HG03575 (cell line): ENCODE results near the gene CYTH1.

ENCODE experiments used
- ATAC-seq: cut with Tn5 transposase; IDR thresholded peaks from one replicate; pipeline ENCODE4 v1.9.1; 2021; ENCODE audit not compliant: unreplicated experiment, insufficient number of reproducible peaks, low FRiP score; ENCODE audit errors: extremely low read depth

The CYTH1 gene

DNA sequence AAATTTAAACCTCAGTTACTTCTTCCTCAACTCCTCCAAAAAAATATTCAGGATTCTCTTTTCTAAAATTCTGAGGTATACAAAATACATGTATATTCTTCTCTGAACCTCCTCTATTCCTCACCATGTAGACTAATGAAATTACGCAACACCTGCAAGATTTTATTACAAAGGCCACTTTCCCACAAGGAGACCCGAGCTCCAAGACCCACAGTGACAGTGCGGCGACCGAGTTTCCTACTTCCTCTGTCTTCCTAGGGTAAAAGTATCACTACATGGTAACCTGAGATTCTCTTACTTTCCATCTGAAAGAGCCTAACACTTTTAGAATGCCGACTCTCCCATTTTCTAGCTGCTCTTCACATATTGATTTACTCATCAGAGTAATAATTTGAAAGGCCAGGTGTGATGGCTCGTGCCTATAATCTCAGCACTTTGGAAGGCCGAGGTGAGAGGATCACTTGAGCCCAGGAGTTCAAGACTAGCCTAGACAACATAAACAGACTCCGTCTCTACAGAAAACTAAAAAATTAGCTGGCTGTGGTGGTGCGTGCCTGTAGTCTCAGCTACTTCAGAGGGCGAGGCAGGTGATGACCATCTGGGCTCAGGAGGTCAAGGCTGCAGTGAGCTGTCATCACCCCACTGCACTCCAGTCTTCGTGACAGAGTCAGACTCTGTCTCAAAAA, 35.7 kb downstream of the CYTH1 start:
- ATAC-seq = no peak

DNA sequence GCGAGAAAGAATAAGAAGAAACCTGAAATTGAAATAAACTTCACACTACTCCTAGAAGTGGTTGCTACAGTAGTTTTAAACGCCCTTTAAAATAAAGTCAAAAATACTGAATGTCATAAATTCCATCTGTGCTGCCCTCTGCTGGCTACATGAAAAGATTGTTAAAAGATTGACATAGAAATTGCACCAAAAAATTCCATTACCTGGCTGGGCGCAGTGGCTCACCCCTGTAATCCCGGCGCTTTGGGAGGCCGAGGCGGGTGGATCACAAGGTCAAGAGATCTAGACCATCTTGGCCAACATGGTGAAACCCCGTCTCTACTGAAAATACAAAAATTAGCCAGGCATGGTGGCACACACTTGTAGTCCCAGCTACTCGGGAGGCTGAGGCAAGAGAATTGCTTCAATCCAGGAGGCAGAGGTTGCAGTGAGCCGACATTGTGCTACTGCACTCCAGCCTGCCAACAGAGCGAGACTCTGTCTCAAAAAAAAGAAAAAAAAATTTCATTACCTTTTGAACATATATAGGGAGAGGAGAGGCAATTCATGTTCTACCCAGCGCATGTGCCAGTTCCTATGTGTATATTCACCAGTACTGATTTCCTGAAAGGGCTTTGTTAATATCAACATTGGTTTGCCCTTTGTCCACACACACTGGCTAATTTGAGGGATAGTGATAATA, 36.5 kb downstream of the CYTH1 start:
- ATAC-seq = no peak

DNA sequence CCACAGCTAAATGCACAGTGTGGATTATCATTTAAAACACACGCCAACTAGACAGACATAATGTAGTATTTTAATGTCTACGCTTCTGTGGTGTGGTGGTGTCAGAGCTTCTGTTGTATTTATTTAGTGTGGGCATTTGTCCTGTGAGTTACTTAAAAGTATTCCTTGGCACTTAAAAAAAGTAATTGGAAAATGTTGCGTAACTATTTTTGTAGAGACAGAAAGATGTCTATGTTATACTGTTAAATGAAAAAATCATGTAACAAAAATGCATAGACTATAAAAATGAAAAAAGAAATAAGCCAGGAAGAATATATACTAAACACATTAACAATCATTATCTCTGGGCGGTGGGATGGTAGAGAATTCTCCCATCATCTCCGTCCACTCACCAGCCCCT, 39.2 kb downstream of the CYTH1 start:
- ATAC-seq = no peak

DNA sequence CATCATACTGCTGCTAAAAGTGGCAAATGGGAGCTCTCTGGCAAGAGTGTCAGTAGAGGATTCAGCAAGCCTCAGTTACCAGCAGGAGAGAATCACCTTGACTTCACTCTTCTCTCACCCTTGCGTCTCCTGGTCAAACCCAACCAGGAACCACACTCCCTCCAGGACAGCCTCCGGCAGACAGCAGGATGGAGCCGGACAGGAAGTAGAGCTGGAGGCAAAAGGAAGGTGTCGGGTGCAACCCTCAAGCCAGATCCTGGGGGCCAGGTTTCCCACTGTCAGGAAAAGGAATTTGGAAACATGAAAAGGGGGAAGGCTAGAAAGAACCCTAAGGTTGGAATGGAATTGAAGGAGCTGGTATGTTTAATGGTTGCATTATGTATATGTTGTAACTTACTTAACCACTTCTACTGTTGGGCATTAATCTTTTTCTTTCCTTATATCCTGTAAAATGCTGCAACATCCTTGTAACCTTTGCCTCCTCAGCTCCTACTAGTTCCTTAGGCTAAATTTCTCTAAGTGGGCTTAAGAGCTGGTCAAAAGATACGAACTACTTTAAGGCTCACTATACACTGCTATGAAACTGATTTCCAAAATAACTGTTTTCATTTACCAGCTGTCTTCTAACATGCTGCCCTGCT, 40.3 kb downstream of the CYTH1 start:
- ATAC-seq = no peak

DNA sequence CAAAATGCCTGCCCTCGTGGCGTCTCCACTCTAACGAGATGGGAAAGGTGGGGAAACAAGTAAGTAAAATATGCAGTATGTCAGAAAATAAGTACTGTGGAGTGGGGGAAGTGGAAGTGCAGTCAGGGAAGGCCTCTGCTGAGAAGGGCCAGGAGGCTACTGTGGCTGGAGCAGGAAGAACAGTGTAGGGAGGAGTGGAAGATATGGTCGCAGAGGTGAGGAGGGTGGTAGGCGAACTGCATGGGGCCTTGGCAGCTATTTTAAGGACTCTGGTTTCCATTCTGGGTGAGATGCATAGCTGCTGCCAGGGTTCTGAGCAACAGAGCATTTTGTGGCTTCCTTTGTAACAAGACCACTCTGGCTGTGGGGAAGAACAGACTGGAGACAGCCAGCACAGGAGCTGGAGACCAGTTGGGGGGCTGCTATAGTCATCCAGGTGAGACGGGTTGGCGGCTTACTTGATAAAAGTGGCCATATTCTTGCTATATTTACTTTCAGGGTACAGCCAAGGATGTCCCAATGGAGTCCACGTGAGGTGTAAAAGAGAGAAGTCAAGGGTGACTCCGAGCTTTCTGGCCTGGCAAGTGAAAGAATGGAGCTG, 42.6 kb downstream of the CYTH1 start:
- no peak for ATAC-seq

DNA sequence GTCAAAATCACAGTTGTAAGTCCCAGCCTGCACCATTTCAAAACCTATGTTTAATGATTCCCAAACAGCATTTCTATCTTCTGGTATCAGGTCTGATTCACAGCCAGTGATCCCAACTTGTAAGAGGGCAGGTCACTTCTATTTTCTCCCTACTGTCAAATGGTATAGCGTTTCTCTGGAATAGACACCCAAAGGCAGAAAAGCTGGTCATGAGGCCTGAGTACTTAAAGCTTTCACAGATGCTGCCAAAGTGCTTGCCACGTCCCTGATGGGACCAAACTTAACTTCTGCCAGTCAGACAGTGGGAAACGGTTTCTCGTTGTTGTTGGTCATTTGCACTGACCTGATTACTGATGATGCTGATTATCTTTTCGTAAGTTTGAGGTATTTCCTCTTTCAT, 43.4 kb downstream of the CYTH1 start:
- ATAC-seq = no peak

DNA sequence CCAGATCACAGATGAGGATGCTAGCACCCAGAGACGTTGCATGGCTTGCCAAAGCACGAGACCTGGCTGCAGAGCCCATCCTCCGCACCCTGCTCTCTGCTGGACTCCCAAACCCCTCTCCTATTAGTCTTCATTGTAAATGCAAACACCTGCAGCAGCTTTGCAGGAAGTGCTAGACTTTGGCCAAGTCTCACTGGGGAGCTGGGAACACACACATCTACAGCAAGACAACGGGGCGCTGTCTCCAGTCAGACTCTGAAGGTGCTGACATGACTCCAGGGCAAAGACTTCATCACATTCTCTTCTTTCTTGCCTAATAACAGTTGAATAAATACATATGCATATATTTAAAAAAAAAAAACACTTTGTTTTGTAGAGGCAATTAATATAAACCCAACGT, 43.8 kb downstream of the CYTH1 start:
- no peak for ATAC-seq

DNA sequence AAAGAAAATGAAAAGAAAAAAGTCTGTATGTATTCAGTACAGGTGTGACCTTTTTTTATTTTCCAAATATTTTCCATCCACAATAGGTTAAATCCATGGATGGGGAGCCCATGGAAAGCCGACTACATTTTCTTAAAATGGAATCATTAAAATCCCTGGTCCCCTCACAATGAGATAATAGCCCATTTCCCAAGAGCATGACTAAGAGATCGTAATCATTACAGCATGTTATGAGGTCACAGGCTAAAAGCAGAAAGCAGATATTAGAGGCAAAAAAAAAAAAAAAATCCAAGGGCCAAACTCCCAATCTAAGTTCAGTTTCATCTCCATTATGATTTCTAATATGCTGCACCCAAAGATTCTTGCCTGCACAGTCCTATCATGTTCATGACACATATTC, 44.7 kb downstream of the CYTH1 start:
- ATAC-seq = no peak

DNA sequence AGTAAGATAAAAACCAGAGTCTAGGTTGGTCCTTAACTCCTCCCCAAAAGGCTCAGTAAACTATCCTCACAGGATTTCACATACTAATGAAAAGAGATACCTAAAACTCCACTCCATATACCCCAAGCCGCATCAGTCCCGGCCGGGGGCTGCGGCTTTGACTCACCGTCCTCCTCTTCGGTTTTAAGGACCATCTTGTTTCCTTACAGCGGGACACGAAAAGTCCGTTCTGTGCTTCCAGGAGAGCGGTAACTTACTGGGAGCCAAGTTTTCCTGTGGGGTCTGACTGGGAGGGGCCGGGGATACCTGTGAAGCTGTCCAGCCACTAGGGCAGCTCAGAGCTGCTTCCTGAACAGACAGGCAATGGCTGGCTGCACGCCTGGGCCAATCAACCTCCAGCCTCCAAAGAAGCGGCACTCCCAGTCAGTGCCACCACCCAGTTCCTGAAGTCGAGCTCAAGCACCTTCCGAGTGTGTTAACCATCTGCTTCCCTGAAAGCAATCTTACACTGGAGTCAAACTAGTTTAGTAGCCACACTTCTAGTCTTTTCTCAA, 45.5 kb downstream of the CYTH1 start:
- no peak for ATAC-seq

DNA sequence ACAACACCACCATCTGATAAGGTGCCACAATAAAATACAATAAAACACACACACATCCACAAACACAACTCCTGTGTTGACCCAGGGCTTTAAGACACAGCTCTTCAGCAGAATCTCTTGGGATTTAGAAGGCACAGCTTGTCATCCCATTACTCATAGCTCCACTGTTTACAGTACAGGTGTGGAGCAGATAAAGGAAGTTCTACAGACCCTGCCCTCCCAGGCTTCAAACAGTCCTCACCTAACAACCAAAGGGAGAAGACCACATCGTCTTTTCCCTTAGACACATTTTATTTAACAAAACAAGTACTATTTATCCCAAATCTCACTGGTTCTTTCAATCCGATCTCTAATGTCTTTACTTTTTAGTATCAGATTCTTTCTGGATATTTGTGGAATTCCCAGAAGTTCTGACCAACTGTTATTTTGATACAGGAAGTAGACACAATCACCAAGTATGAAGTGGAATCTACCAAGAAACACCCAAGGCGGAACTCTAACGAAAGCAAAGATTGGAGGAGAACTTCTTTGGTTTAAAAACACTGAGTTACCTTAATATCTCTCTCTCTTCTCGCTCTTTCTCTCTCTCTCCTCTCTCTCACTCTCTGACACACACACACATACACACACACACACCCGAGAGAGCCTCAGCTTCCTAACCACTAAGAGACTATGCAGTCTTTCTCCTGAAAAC, 46.1 kb downstream of the CYTH1 start:
- no peak for ATAC-seq

DNA sequence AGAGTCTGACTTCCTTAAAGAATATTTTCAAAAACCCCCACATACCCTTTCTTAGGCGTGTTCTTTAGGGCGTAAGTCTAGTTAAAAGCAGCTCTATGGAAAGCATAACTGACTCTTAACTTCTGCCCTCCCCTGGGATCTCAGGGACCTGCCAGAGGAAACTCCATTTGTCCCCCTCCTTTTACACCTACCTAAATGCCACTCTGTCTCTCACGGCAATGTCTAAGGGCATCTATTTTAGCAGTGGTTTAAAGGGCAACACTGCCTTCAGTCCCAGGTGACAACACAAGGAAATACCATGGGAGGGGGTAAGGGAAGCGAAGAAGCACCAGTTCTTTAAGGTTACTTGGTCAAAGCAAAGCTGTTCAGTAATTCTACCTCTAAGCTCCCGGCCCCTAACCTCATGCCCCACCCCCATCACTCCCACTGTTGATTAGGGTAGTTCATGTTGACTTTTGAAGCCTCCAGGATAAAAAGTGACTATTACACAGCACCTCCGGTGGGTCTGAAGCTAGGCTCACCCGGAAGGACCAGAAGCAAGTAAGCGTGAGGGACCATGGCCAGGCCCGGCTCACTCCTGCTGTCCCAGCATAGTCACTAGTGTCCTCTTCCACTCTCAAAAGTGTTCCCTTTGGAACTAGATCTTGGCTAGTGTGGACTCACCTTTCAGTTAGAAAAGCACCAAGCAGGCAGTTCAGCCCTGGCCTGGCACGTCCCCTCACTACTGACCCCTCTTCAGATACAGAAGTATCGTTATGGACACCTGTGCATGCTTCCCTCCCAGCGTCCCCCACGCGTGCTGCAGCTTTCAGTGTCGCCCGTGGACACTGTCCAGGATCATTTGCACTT, 47.1 kb downstream of the CYTH1 start:
- no peak for ATAC-seq

DNA sequence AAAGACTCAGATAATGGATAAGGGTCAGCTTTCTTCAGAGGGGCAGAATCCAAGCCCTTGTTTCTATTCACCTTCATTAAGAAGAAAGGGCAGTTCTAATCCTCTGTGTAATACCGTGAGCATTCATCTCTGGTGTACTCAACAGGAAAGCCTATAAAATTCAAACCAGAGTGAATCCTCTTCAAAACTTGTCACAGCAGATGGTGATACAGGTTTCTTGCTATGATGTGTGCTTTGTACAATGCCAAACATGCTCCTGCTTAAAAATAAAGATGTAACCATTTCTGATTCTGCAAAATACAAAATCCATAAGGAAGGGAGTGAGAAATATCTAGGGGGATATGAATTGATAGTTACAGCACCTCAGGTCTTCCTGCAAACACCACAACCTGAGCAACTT, 49.7 kb downstream of the CYTH1 start:
- ATAC-seq = no peak

DNA sequence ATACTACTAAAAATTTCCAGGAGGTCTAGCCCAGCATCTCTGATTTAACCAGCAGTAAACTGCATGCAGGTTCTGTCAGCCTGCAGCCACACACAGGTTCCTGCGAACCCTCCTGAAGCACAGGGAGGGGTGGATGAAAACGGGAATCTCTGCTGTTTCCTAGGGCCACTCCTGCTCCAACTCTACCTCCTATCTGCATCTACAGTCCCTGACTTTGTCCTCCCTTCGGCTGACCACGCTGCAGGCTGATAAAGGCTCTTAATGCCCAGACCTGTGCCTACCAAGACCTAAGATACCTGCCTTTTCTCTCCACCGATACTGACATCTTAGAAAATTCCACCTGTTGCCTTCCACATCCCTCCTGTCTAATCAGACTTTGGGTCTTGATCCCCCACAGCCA, 50.2 kb downstream of the CYTH1 start:
- no peak for ATAC-seq

DNA sequence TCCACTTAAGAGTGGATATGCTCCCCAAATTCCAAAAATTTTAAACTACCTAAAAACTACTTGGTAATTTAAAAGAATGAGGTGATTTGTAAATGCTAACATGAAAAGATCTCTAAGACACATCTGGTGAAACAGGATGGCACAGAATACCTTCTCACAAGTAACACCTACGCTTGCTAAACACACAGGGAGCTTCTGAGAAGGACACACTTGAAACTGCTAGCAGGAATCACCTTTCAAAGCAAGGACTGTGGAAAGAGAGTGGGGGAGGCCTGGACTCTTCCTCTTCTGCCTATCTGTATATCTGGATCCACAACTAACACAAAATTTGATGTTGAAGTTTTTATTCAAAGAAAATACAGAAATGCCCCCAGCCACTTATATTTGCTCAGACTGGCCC, 52.4 kb downstream of the CYTH1 start:
- no peak for ATAC-seq

DNA sequence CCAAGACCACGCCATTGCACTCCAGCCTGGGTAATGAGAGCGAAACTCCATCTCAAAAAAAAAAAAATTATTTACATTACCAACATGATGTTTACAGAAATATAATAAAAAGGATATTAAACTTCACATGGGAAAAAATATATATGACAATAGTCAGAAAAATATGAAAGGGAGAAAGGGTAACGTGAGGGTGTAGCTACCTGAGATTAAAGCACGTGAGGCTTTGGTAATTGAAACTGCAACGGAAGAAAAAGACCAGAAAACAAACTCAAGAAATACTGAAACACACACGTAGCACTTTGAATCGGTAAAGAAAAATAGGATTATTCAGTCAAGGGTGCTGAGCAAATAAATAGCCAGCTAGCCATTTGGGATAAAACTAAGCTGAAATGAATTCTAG, 53.6 kb downstream of the CYTH1 start:
- no peak for ATAC-seq

DNA sequence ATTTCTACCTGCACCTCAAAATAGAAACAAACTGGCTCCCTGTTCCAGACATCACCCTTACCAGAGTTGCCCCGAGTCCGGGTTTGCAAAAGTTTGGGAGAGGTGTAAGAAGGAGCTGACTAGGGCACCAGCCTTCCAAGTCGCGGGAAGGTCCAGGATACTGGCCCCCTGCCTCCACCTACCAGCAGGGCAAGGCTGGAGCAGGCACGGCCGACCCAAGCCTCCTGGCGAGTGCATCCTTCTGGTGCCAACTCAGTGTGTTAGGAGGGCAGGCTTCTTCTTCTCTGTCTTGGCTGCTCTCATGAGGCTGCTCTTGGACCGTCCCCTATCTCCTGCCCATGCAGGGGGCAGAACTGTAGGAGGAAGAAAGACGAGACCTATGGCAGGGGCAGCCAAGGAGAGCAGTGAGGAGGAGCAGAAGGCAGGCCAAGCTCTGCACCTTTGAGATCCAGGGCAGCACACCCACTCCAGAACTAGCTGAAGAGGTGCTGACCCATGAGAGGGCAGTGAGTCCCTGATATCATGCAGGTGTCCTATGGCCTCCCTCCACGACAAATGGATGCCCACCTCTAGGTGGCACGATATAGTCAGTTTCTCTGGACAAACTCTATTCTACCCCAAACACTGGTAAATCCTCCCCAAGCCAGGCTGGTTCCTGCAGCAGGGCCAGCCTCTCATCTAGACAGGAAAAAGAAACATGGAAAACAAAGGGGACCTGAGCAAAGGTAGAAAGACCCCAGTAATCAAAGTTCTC, 54.4 kb downstream of the CYTH1 start:
- ATAC-seq = no peak

DNA sequence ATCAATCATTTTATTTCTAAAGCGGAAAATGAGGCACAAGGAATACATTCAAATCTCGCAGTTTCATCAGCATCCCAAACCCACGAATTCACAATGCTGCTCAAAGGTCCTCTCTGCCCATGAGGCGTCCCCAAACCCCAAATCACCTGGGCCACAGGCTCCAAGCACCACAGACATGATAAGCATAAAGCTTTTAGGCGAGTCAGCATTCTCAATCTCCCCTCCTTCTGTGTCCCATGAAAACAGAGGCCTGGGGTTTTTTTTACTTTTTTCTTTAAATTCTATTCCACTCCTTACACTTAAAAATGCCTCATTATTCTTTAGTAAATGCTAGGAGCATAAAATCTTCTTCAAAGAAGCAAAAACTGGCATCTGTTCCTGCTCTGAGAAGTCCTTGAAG, 55.0 kb downstream of the CYTH1 start:
- no peak for ATAC-seq

DNA sequence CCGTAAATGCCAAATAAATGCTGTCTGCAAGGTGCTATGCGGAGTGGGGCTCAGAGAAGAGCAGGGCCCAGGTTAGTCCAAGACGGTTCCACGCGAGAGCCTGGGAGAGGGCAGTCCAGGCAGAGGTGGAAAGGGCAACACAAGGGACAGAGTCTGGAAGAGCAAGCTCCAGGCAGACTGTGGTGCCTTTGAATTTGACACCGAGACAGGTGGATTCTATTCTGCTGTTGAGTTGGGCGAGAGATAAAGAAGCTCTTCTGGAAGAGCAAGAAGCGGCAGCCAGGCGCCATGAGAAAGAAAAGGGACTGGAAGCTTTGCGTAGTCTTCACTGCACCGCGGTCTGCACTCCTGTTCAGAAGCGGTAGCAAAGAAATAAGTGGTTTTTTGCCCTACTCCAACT, 55.6 kb downstream of the CYTH1 start:
- ATAC-seq = no peak
